ENCODE data around the gene EPHA3.

- no peak for TF ChIP-seq EP300 (IDR thresholded peaks at IDR 0.05)
- TF ChIP-seq, protein P1, sequence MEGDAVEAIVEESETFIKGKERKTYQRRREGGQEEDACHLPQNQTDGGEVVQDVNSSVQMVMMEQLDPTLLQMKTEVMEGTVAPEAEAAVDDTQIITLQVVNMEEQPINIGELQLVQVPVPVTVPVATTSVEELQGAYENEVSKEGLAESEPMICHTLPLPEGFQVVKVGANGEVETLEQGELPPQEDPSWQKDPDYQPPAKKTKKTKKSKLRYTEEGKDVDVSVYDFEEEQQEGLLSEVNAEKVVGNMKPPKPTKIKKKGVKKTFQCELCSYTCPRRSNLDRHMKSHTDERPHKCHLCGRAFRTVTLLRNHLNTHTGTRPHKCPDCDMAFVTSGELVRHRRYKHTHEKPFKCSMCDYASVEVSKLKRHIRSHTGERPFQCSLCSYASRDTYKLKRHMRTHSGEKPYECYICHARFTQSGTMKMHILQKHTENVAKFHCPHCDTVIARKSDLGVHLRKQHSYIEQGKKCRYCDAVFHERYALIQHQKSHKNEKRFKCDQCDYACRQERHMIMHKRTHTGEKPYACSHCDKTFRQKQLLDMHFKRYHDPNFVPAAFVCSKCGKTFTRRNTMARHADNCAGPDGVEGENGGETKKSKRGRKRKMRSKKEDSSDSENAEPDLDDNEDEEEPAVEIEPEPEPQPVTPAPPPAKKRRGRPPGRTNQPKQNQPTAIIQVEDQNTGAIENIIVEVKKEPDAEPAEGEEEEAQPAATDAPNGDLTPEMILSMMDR (IDR thresholded peaks at IDR 0.05): no peak
These were observed 414.7 kb downstream of the EPHA3 start for GRCh38 chr3:89522155-89522554.
